Measurements from ENCODE around the gene MLX. TPM values are rescaled to one million over a fixed set of nuclear protein-coding genes. Genes with fewer than 3 reads are reported as not detected.
"Not testable (repeated sequence)": the region's sequence is repeated elsewhere in the genome, so short reads cannot be mapped to it uniquely, and the experiment has no call there.

Gene MLX
- total RNA-seq, 1 donor from 2014 or later, result 22.6 TPM

DNA sequence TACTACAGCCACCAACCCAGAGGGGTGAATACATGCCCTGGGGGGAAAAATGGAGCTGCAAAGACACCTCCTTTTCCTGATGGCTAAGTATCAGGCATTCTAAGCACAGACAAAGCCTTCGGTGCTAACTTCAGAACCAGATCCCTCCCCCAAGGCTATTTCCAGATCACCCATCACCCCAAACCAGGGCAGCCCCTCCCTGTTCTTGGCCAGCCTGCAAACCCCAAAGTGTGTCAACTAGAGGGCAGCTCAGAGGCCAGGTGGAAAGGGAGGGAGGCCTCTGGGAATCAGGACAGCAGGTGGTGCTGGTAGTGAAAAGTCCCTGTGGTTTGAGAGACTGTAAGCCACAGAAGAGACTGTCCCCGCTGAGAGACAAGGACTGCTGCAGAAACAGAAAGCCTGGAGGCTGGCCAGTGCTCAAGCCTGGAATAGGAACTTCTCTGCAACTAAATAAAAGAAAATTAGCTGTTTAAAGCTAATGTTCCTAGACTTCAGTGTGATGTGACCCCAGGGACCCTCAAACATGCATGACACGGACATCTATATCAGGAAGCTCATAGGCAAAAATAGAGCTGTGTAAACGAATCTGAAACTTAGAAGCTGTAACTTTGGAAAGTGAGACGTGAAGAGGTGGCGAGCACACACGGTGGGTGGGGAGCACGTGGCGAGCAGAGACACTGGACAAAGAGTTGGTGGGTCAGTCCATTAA lies 51.7 kb downstream of the MLX start:
- no peak for DNase-seq (ENCODE audit: low spot score)

DNA sequence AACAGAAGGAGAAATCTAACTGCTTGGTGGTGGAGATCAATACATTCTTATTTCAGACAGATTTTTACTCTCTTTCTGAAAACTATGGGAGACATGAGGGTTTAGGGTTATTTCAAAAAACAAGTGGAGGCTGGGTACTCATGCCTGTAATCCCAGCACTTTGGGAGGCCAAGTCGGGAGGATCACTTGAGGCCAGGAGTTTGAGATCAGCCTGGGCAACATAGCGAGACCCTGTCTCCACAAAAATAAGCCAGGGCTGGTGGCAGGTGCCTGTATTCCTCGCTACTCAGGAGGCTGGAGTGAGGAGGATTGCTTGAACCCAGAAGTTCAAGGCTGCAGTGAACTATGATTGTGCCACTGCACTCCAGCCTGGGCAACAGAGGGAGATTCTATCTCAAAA lies 55.1 kb downstream of the MLX start:
- not testable (repeated sequence) for DNase-seq (ENCODE audit: low spot score)

Other genes starting within 250 kb of the MLX start
- 111 TPM for gene STAT3, start 178.7 kb upstream of the MLX start, total RNA-seq (ENCODE audit: insufficient read depth, low replicate concordance)
- 759 TPM for gene CAVIN1, start 143.8 kb upstream of the MLX start, total RNA-seq (ENCODE audit: insufficient read depth, low replicate concordance)
- gene ATP6V0A1, start 108.2 kb upstream of the MLX start, total RNA-seq (ENCODE audit: insufficient read depth, low replicate concordance), result 55.9 TPM
- 26.2 TPM for gene NAGLU, start 30.9 kb upstream of the MLX start, total RNA-seq (ENCODE audit: insufficient read depth, low replicate concordance)
- gene HSD17B1, start 14.2 kb upstream of the MLX start, total RNA-seq (ENCODE audit: insufficient read depth, low replicate concordance), result 3.9 TPM
- gene COASY, start 5.0 kb upstream of the MLX start, total RNA-seq (ENCODE audit: insufficient read depth, low replicate concordance), result 8.2 TPM
- 1.2 TPM for gene PSMC3IP, start 10.6 kb downstream of the MLX start, total RNA-seq (ENCODE audit: insufficient read depth, low replicate concordance)
- gene RETREG3, start 42.3 kb downstream of the MLX start, total RNA-seq (ENCODE audit: insufficient read depth, low replicate concordance), result 62.4 TPM
- 23.8 TPM for gene TUBG1, start 42.6 kb downstream of the MLX start, total RNA-seq (ENCODE audit: insufficient read depth, low replicate concordance)
- 21.4 TPM for gene TUBG2, start 92.2 kb downstream of the MLX start, total RNA-seq (ENCODE audit: insufficient read depth, low replicate concordance)
- gene PLEKHH3, start 109.9 kb downstream of the MLX start, total RNA-seq (ENCODE audit: insufficient read depth, low replicate concordance), result 11.3 TPM
- 6.5 TPM for gene CCR10, start 114.7 kb downstream of the MLX start, total RNA-seq (ENCODE audit: insufficient read depth, low replicate concordance)
- 5.1 TPM for gene CNTNAP1, start 115.4 kb downstream of the MLX start, total RNA-seq (ENCODE audit: insufficient read depth, low replicate concordance)
- 43.6 TPM for gene EZH1, start 177.9 kb downstream of the MLX start, total RNA-seq (ENCODE audit: insufficient read depth, low replicate concordance)
- gene RAMP2, start 194.1 kb downstream of the MLX start, total RNA-seq (ENCODE audit: insufficient read depth, low replicate concordance), result 0.96 TPM
- gene VPS25, start 206.3 kb downstream of the MLX start, total RNA-seq (ENCODE audit: insufficient read depth, low replicate concordance), result 33.2 TPM
- gene WNK4, start 213.5 kb downstream of the MLX start, total RNA-seq (ENCODE audit: insufficient read depth, low replicate concordance), result not detected
- 47.2 TPM for gene COA3, start 231.6 kb downstream of the MLX start, total RNA-seq (ENCODE audit: insufficient read depth, low replicate concordance)
- 0.96 TPM for gene CNTD1, start 231.8 kb downstream of the MLX start, total RNA-seq (ENCODE audit: insufficient read depth, low replicate concordance)